GM20000 (cell line): Measurements from ENCODE around the gene PPP4R2.

Source experiments
- DNase-seq: peaks from one replicate; pipeline ENCODE4 v3.0.0; 2012; ENCODE audit warnings: low spot score
- CTCF ChIP-seq: IDR thresholded peaks from 2 replicates; pipeline ENCODE4 v1.5.1; 2012; ENCODE audit warnings: mild to moderate bottlenecking, control low read depth; ENCODE audit errors: extremely low read depth, missing control alignments

The PPP4R2 gene

GRCh38 chr3:73041537-73041936, 44.9 kb downstream of the PPP4R2 start:
- no peak for DNase-seq
- no peak for TF ChIP-seq CTCF

- DNase-seq: no peak
- TF ChIP-seq CTCF: no peak
Measured at GRCh38 chr3:73043414-73043813, 46.8 kb downstream of the PPP4R2 start.

GRCh38 chr3:73045391-73045790, 48.8 kb downstream of the PPP4R2 start:
- TF ChIP-seq CTCF: no peak
- no peak for DNase-seq

- no peak for TF ChIP-seq CTCF
- no peak for DNase-seq
Measured at GRCh38 chr3:73046195-73046594, 49.6 kb downstream of the PPP4R2 start.

GRCh38 chr3:73049319-73049718, 52.7 kb downstream of the PPP4R2 start:
- DNase-seq: no peak
- TF ChIP-seq CTCF: no peak

- no peak for DNase-seq
- no peak for TF ChIP-seq CTCF
Measured at GRCh38 chr3:73052857-73053256, 56.2 kb downstream of the PPP4R2 start.

GRCh38 chr3:73055583-73055982, 59.0 kb downstream of the PPP4R2 start:
- no peak for DNase-seq
- TF ChIP-seq CTCF: no peak
